Neural cell (in vitro differentiated cells): ENCODE measurements around the gene TBC1D14. TPM values are rescaled to one million over a fixed set of nuclear protein-coding genes. Genes with fewer than 3 reads are reported as not detected.

ENCODE experiments used
- H2AFZ ChIP-seq: fragments of 200-600, 300-800 bp; sonication (generic), shearing (Covaris generic); 2 replicates; pipeline ENCODE4 v1.6.0; 2014; ENCODE audit warnings: low read depth, mild to moderate bottlenecking, antibody characterized with exemption, low read length, moderate library complexity
- H3F3A ChIP-seq: fragments of 200-600 bp; shearing (Covaris generic); 2 replicates; pipeline ENCODE4 v1.6.1; 2016; ENCODE audit warnings: mild to moderate bottlenecking, moderate library complexity, mixed read lengths, antibody characterized with exemption, low read length; ENCODE audit not compliant: insufficient read depth, poor library complexity, severe bottlenecking
- H3K27ac ChIP-seq: fragments of 200-600, 300-800 bp; sonication (generic), shearing (Covaris generic); 2 replicates; pipeline ENCODE4 v1.5.1; 2014; ENCODE audit warnings: mild to moderate bottlenecking, low read length, moderate library complexity
- H3K27me3 ChIP-seq: fragments of 300-800, 200-600 bp; sonication (generic), shearing (Covaris generic); 2 replicates; pipeline ENCODE4 v1.6.0; 2014; ENCODE audit warnings: mild to moderate bottlenecking, low read depth, low read length, moderate library complexity; ENCODE audit not compliant: insufficient read depth
- H3K36me3 ChIP-seq: fragments of 300-800, 200-600 bp; sonication (generic), shearing (Covaris generic); 2 replicates; pipeline ENCODE4 v1.5.1; 2014; ENCODE audit warnings: mild to moderate bottlenecking, antibody characterized with exemption, low read length, moderate library complexity; ENCODE audit not compliant: insufficient read depth
- H3K4me2 ChIP-seq: fragments of 300-800, 200-600 bp; sonication (generic), shearing (Covaris generic); 2 replicates; pipeline ENCODE4 v1.6.0; 2014; ENCODE audit warnings: mild to moderate bottlenecking, low read length
- H3K4me3 ChIP-seq: fragments of 300-800, 200-600 bp; sonication (generic), shearing (Covaris generic); 2 replicates; pipeline ENCODE4 v1.5.1; 2014; ENCODE audit warnings: mild to moderate bottlenecking, low read length, moderate library complexity
- H3K79me2 ChIP-seq: fragments of 200-600 bp; shearing (Covaris generic); replicated peaks from 2 replicates; pipeline ENCODE4 v1.6.0; 2014; ENCODE audit warnings: mild to moderate bottlenecking, low read length, moderate library complexity; ENCODE audit not compliant: insufficient read depth
- H3K9ac ChIP-seq: fragments of 300-800, 200-600 bp; sonication (generic), shearing (Covaris generic); 2 replicates; pipeline ENCODE4 v1.6.1; 2016; ENCODE audit warnings: mild to moderate bottlenecking, low read length, mixed read lengths
- H3K9me2 ChIP-seq: fragments of 200-600 bp; shearing (Covaris generic); 2 replicates; pipeline ENCODE4 v1.6.1; 2016; ENCODE audit warnings: mild to moderate bottlenecking, low read length, mixed read lengths; ENCODE audit not compliant: insufficient read depth
- H3K9me3 ChIP-seq: fragments of 200-600, 300-800 bp; sonication (generic), shearing (Covaris generic); 2 replicates; pipeline ENCODE4 v1.6.1; 2016; ENCODE audit warnings: mild to moderate bottlenecking, mixed run types, low read length, moderate library complexity, mixed read lengths
- H4K20me1 ChIP-seq: fragments of 200-600 bp; shearing (Covaris generic); 2 replicates; pipeline ENCODE4 v1.6.1; 2016; ENCODE audit warnings: mild to moderate bottlenecking, mixed run types; ENCODE audit not compliant: insufficient read depth
- EP300 ChIP-seq: fragments of 450-650 bp; conservative IDR thresholded peaks from 2 replicates; pipeline ENCODE4 v1.6.1; 2014; ENCODE audit warnings: antibody characterized with exemption, mild to moderate bottlenecking, moderate library complexity; ENCODE audit not compliant: poor library complexity, severe bottlenecking
- EZH2 ChIP-seq: fragments of 200-600, 300-800 bp; shearing (Covaris generic), sonication (generic); IDR thresholded peaks from 2 replicates; pipeline ENCODE4 v1.6.1; 2014; ENCODE audit warnings: antibody characterized with exemption, low read length, borderline replicate concordance, mild to moderate bottlenecking; ENCODE audit not compliant: insufficient read depth, poor library complexity, severe bottlenecking
- MXI1 ChIP-seq: fragments of 450-650 bp; conservative IDR thresholded peaks from 2 replicates; pipeline ENCODE4 v1.6.1; 2014; ENCODE audit warnings: antibody characterized with exemption, mild to moderate bottlenecking; ENCODE audit not compliant: poor library complexity, severe bottlenecking
- RAD21 ChIP-seq: fragments of 450-650 bp; conservative IDR thresholded peaks from 2 replicates; pipeline ENCODE4 v1.6.1; 2014; ENCODE audit warnings: antibody characterized with exemption, mild to moderate bottlenecking, moderate library complexity
- SMC3 ChIP-seq: fragments of 450-650 bp; conservative IDR thresholded peaks from 2 replicates; pipeline ENCODE4 v1.6.1; 2014; ENCODE audit warnings: antibody characterized with exemption, mild to moderate bottlenecking, moderate library complexity; ENCODE audit not compliant: poor library complexity
- TAF1 ChIP-seq: IDR thresholded peaks from 2 replicates; pipeline ENCODE4 v1.6.1; 2012; ENCODE audit warnings: low read depth
- polyA plus RNA-seq: library from polyadenylated mRNA; depleted of rRNA; stranded (reverse); fragments of >200 nt; gene quantifications from 2 replicates; pipeline ENCODE4 v1.2.3, GENCODE V29; 2014
- TF ChIP-seq, protein P1 (sequence below): IDR thresholded peaks from 2 replicates; pipeline ENCODE4 v1.6.1; 2012; ENCODE audit warnings: borderline replicate concordance
- TF ChIP-seq, protein P2 (sequence below): fragments of 450-650 bp; IDR thresholded peaks from 2 replicates; pipeline ENCODE4 v1.5.1; 2014; ENCODE audit warnings: antibody characterized with exemption, mild to moderate bottlenecking, moderate library complexity; ENCODE audit not compliant: poor library complexity, severe bottlenecking

Gene TBC1D14
- polyA plus RNA-seq, 1 donor from 2014 or later: 125 TPM

DNA sequence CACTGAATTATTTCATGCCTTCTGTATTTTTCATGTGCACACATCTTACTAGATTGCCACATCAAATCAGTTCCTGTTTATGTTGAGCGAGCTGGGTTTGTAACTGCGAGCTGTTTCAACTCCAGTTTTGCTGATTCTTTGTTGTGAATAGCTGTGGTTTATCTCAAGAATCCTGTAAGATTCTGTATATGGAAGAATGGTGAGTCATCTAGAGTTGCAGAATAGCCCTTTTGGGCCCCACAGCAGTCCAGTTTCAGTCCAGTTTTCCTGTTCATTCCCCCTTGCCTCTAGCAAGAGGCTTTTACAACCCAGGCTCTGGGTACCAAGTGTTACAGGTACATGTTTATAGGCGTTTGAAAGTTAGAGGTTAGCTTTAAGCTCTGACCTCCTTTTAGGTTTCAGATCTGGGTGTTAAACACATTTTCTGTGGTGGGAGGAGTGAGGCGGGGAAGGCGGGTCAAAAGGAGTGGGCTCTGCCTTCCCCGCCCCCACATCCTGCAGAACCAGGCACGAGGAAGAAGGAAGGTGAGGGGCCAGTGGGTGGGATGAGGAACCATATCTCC is 32.7 kb downstream of the TBC1D14 start:
- Histone ChIP-seq H4K20me1 (no peaks in the 10 kb centered on the region), H3K27ac (no peak overlapping the region), H3K4me3 (no peak overlapping the region), H3K36me3 (no peaks in the 10 kb centered on the region), H3K79me2 (no peaks in the 10 kb centered on the region), H3K4me2 (no peak overlapping the region), H3K9me3 (no peaks in the 10 kb centered on the region), H2AFZ (no peak overlapping the region), H3K9ac (no peak overlapping the region), H3F3A (no peaks in the 10 kb centered on the region), H3K27me3 (no peaks in the 10 kb centered on the region), H3K9me2 (no peaks in the 10 kb centered on the region)
- TF ChIP-seq, protein P1, sequence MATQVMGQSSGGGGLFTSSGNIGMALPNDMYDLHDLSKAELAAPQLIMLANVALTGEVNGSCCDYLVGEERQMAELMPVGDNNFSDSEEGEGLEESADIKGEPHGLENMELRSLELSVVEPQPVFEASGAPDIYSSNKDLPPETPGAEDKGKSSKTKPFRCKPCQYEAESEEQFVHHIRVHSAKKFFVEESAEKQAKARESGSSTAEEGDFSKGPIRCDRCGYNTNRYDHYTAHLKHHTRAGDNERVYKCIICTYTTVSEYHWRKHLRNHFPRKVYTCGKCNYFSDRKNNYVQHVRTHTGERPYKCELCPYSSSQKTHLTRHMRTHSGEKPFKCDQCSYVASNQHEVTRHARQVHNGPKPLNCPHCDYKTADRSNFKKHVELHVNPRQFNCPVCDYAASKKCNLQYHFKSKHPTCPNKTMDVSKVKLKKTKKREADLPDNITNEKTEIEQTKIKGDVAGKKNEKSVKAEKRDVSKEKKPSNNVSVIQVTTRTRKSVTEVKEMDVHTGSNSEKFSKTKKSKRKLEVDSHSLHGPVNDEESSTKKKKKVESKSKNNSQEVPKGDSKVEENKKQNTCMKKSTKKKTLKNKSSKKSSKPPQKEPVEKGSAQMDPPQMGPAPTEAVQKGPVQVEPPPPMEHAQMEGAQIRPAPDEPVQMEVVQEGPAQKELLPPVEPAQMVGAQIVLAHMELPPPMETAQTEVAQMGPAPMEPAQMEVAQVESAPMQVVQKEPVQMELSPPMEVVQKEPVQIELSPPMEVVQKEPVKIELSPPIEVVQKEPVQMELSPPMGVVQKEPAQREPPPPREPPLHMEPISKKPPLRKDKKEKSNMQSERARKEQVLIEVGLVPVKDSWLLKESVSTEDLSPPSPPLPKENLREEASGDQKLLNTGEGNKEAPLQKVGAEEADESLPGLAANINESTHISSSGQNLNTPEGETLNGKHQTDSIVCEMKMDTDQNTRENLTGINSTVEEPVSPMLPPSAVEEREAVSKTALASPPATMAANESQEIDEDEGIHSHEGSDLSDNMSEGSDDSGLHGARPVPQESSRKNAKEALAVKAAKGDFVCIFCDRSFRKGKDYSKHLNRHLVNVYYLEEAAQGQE: no peak
- no peak for TF ChIP-seq SMC3
- TF ChIP-seq EZH2: no peak
- no peak for TF ChIP-seq MXI1
- TF ChIP-seq, protein P2, sequence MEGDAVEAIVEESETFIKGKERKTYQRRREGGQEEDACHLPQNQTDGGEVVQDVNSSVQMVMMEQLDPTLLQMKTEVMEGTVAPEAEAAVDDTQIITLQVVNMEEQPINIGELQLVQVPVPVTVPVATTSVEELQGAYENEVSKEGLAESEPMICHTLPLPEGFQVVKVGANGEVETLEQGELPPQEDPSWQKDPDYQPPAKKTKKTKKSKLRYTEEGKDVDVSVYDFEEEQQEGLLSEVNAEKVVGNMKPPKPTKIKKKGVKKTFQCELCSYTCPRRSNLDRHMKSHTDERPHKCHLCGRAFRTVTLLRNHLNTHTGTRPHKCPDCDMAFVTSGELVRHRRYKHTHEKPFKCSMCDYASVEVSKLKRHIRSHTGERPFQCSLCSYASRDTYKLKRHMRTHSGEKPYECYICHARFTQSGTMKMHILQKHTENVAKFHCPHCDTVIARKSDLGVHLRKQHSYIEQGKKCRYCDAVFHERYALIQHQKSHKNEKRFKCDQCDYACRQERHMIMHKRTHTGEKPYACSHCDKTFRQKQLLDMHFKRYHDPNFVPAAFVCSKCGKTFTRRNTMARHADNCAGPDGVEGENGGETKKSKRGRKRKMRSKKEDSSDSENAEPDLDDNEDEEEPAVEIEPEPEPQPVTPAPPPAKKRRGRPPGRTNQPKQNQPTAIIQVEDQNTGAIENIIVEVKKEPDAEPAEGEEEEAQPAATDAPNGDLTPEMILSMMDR: no peak
- no peak for TF ChIP-seq EP300

DNA sequence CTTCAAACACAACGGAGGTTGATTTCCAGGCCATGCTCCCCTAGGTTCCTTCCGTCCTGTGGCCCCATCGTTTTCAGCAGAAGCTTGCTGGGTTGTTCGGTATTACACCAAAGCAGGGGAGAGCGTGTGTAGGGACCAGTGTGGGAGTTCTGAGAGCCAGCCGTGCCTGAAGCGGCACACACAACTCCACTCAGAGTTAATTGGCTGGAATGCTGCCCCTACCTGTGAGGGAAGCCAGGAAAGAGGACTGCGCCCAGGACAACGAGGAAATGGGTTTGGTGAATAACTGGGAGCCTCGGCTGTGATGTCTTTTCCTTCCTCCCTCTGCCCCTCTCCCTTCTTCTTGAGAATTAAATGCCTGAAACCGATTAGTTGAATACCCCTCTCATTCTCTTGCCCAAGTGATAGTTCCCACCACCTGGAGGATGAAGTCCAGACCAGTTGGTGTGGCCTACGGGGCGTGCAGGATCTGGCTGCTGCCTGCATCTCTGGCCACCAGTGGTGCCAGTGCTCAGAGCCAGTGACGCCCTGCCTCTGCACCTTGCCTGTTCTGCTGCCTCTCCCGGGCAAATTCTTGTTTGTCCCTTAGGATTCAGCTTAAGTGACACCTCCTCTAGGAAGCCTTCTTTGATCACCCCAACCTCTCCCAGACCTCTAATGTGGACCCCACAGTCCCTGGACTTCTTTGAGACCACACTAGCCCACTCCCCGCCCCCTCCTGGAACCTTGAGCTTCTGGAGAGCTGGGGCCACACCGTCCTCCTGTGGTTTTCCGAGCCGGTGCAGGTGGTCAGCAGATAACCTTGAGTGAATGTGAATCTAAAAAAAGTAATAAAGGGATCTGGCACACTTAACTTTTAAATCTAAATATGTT is 33.6 kb downstream of the TBC1D14 start:
- Histone ChIP-seq H3K4me2 (no peak overlapping the region), H3K27ac (no peak overlapping the region), H3K9me3 (no peaks in the 10 kb centered on the region), H3K9me2 (no peaks in the 10 kb centered on the region), H4K20me1 (no peaks in the 10 kb centered on the region), H3F3A (no peaks in the 10 kb centered on the region), H3K36me3 (no peaks in the 10 kb centered on the region), H3K9ac (no peak overlapping the region), H3K4me3 (no peak overlapping the region), H3K79me2 (no peaks in the 10 kb centered on the region), H2AFZ (no peak overlapping the region), H3K27me3 (no peaks in the 10 kb centered on the region)
- TF ChIP-seq RAD21 (no peak), EP300 (no peak), SMC3 (no peak), EZH2 (no peak), TAF1 (no peak)
- TF ChIP-seq, protein P1: no peak
